ENCODE measurements around the gene MED13L. TPM values are rescaled to one million over a fixed set of nuclear protein-coding genes. Genes with fewer than 3 reads are reported as not detected.
A peak's percentile ranks its signal among the peaks of the same experiment; 100 is the strongest.

The MED13L gene
- total and polyA plus RNA-seq, 11 donors: 12.2 to 84.1 (median 60.2) TPM

- Histone ChIP-seq H3K4me3 (no peak overlapping the region), H3K9me3 (no peaks in the 10 kb centered on the region), H3K4me1 (no peaks in the 10 kb centered on the region), H3K27ac (no peak overlapping the region), H3K27me3 (peaks cover 0 to 6% (median 0%) of the 10 kb centered on the region in 9 donors), H3K36me3 (no peaks in the 10 kb centered on the region)
- TF ChIP-seq, protein P1, sequence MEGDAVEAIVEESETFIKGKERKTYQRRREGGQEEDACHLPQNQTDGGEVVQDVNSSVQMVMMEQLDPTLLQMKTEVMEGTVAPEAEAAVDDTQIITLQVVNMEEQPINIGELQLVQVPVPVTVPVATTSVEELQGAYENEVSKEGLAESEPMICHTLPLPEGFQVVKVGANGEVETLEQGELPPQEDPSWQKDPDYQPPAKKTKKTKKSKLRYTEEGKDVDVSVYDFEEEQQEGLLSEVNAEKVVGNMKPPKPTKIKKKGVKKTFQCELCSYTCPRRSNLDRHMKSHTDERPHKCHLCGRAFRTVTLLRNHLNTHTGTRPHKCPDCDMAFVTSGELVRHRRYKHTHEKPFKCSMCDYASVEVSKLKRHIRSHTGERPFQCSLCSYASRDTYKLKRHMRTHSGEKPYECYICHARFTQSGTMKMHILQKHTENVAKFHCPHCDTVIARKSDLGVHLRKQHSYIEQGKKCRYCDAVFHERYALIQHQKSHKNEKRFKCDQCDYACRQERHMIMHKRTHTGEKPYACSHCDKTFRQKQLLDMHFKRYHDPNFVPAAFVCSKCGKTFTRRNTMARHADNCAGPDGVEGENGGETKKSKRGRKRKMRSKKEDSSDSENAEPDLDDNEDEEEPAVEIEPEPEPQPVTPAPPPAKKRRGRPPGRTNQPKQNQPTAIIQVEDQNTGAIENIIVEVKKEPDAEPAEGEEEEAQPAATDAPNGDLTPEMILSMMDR (IDR thresholded peaks at IDR 0.05): no peak
- TF ChIP-seq POLR2A (IDR thresholded peaks at IDR 0.05): no peak
- DNase-seq (no peak), ATAC-seq (no peak)
- intact Hi-C loops (cut with DNase I): no loop called here
- WGBS, 4 donors: 70 to 81% (median 75%) methylated on average over 5 of the region's 5 CpGs
Measured at GRCh38 chr12:115930336-115930735, 347.2 kb downstream of the MED13L start.

GRCh38 chr12:115926037-115926670 is 351.3 kb downstream of the MED13L start:
- 80 to 96% (median 86%) methylated on average over 7 to 8 of the region's 8 CpGs for WGBS, 4 donors
- no peak overlapping the region for H3K27ac ChIP-seq
- TF ChIP-seq, protein P1 (IDR thresholded peaks at IDR 0.05): no peak
- no peak for TF ChIP-seq POLR2A (IDR thresholded peaks at IDR 0.05)
- H3K4me3 ChIP-seq: no peak overlapping the region
- peaks cover 0 to 24% (median 0%) of the 10 kb centered on the region in 9 donors for H3K27me3 ChIP-seq
- no peak for DNase-seq
- intact Hi-C loops (cut with DNase I): no loop called here
- H3K9me3 ChIP-seq: peaks cover 0 to 15% (median 6%) of the 10 kb centered on the region in 12 donors
- no peaks in the 10 kb centered on the region for H3K4me1 ChIP-seq
- no peaks in the 10 kb centered on the region for H3K36me3 ChIP-seq
- peak in 1 of 4 donors; percentile 13 for ATAC-seq

- no peak overlapping the region for H3K4me3 ChIP-seq
- no peaks in the 10 kb centered on the region for H3K36me3 ChIP-seq
- no peak for DNase-seq
- no peaks in the 10 kb centered on the region for H3K4me1 ChIP-seq
- no peak for TF ChIP-seq POLR2A (IDR thresholded peaks at IDR 0.05)
- TF ChIP-seq, protein P1 (IDR thresholded peaks at IDR 0.05): no peak
- intact Hi-C loops (cut with DNase I): no loop called here
- peaks cover 0 to 15% (median 6%) of the 10 kb centered on the region in 12 donors for H3K9me3 ChIP-seq
- 83 to 91% (median 88%) methylated on average over 5 of the region's 5 CpGs for WGBS, 4 donors
- H3K27ac ChIP-seq: no peak overlapping the region
- peaks cover 0 to 44% (median 3%) of the 10 kb centered on the region in 9 donors for H3K27me3 ChIP-seq
- ATAC-seq: no peak
Measured at GRCh38 chr12:115923851-115924250, 353.6 kb downstream of the MED13L start.

- Histone ChIP-seq H3K27ac (no peak overlapping the region), H3K4me3 (no peak overlapping the region), H3K27me3 (peaks cover 0 to 51% (median 3%) of the 10 kb centered on the region in 9 donors), H3K4me1 (no peaks in the 10 kb centered on the region), H3K36me3 (no peaks in the 10 kb centered on the region), H3K9me3 (peaks cover 0 to 15% (median 6%) of the 10 kb centered on the region in 12 donors)
- intact Hi-C loops (cut with DNase I): no loop called here
- ATAC-seq (no peak), DNase-seq (no peak)
- TF ChIP-seq, protein P1 (IDR thresholded peaks at IDR 0.05): no peak
- TF ChIP-seq POLR2A (IDR thresholded peaks at IDR 0.05): no peak
- WGBS, 4 donors: 78 to 82% (median 80%) methylated on average over 8 of the region's 8 CpGs
Measured at GRCh38 chr12:115922952-115923564, 354.4 kb downstream of the MED13L start.

Measured in heart left ventricle (tissue), 16 donors.